ENCODE results near the gene DAPL1.

Gene DAPL1

DNA sequence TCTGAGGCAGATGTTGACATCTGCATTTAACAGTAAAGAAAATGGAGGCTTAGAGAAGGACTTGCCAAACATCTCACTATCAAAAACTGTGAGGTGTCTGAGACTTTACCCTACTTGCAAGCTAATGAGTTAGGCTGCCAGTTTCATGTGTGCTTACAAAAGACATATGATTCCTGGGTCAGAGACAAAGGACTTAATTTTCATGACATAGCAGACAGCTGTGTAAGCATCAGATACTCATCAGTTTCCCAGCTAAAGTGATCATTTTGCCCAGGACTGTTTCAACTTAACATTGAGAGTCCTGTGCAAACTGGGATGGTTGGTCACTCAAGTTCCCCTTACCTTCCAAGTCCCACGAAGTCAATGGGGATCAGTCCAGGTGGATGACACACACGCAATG lies 18.9 kb upstream of the DAPL1 start:
- no peak for DNase-seq (ENCODE audit: insufficient read length, low spot score)
- FAIRE-seq: no peak

DNA sequence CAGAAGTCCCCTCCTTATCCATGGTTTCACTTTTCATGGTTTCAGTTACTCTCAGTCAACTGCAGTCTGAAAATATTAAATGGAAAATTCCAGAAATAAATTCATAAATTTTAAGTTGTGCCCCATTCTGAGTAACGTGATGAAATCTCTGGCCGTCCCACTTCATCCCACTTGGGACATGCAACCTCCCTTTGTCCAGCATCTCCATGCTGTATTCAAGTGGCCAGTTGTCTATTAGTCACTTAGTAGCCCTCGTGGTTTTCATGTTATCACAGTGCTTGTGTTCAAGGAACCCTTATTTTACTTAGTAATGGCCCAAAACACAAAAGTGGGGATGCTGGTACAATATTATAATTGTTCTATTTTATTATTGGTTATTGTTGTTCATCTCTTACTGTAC lies 18.0 kb upstream of the DAPL1 start:
- FAIRE-seq: no peak
- no peak for DNase-seq (ENCODE audit: insufficient read length, low spot score)

DNA sequence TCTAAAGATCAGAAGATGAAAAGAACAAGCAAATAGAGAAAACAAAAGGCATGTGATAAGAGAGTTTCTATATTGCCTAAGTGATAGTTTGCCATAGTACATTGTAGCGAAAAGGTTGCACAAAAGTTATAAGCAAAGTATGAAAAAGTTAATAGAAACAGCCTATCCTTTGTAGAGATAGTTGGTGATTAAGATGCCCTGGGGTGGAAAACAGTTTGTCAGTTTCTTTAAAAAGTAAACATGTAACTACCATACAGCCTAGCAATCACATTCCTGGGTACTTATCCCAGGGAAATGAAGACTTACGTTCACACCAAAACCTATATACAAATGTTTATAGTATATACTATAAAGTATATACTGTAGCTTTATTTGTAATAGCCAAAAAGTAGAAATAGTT lies 16.9 kb upstream of the DAPL1 start:
- DNase-seq (ENCODE audit: insufficient read length, low spot score) (no peak), FAIRE-seq (no peak)

DNA sequence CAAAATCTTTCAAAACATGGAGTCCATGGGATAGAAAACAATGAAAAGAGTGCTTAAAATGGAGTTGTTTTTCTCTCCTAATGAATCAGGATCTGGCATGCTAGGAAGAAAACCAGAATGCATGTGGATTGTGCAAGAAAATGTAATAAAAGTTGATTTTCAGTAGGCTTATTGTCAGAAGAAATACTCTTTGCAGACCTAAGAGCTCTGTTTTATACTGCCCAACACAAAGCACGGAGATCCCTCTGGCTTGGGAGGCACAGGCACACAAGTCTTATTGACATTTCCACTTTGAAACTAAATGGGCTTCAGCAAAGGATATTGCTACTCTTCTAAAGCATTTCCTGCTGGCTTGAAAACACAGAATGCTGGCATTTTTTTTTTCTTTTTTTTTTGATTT lies 15.5 kb upstream of the DAPL1 start:
- DNase-seq (ENCODE audit: insufficient read length, low spot score) (no peak), FAIRE-seq (no peak)

DNA sequence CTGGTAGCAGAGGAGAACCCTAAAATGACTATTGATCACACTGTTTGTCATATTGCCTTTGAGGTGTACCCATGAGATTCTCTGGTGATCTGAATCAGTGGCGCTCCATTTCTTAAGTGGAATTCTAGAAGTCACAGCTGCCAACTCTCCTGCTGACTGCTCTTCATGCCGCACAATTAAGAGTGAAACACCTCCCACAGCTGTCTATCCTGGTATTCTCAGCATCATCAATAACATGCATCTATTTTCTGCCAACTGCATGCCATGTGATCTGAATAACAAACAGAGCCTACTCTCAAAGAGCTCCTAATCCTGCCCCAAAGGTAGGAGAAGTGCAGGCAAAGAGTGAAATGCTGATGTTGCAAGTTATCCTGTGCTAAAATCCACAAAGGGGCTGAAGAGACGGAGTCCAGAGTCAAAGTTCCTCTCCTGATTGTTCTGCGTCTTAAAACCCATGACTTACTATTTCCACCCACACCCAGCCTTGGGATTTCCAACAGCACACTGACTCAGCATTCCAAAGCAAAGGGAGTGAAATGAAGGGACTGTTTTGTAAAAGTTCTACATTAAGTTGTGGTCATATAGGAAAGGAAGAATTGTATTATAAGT lies 13.7 kb upstream of the DAPL1 start:
- DNase-seq (ENCODE audit: insufficient read length, low spot score) (no peak), FAIRE-seq (no peak)

DNA sequence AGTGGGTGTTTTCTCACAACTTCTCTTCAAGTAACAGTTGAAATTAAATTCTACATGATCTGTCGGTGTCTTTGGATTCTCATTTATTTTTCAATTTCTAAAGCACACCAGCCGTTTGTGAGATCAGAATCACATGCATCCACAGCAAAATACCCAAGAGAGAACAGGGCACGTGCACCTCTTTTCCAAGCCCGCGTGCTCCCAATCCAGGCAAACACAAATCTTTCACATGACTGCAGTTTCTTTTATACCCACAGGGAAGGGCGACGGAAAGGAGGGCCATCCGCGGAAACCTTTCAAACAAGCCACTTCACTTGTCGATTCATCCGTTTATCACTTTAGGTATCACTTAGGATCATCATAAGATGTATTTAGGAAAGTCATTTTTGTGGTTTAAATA lies 13.0 kb upstream of the DAPL1 start:
- FAIRE-seq: no peak
- no peak for DNase-seq (ENCODE audit: insufficient read length, low spot score)

DNA sequence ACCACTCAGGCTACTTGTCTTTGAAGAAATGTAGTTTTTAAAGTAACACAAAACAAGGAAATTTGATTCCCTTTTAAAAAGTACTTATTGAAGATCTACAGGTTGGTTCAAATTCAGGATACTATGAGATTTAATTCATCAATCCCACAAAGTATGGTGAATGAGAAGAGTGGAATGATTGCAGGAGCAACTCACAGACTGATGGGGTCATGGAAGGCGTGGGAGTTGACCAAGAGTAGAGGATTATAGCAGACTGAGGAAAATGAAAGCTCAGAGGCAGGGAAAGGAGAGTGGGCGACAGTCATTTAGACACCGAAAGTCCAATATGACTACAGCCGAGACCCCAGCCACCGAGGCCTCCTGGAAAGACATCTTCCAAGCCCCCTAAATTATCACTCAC lies 12.5 kb upstream of the DAPL1 start:
- FAIRE-seq: no peak

DNA sequence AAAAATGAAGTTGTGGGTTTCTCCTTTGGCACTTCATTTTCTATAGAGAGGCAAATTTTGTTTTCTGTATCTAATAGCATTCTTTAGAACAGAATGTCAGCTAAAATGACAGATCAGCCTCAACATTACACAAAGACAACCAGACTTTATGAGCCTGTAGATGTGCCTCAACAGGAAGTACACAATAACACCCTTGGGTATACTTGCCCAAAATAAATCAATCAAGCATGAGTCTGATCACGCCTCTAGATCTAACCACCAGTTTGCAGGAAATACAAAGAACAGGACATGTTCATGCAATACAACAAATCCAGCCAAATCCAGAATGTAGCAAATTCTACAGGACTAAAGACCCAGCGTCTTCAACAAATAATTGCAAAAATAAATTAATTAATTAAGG lies 11.2 kb upstream of the DAPL1 start:
- DNase-seq (ENCODE audit: insufficient read length, low spot score): no peak
- no peak for FAIRE-seq

More for the DNA sequence above, 12.5 kb upstream of the DAPL1 start:
- DNase-seq (ENCODE audit: insufficient read length, low spot score): no peak

DNA sequence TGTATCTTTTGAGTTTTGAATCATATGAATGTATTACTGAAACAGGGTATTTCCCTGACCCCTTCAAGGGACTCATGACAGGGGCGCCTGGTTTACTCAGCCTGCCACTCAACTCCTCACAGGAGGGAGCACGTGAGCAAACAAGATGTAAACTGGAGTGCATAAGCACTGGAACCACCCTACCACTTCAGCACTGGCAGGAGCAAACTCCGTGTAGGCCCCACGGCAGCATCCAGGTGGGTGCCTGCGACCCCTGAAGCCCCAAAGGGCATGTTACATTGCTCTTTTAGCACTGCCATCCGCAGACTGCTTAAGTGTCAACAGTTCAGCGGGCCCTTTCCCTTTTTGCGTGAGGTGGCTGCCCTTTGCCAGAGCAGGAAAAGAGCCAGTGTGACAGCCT lies 8.2 kb upstream of the DAPL1 start:
- FAIRE-seq: no peak

DNA sequence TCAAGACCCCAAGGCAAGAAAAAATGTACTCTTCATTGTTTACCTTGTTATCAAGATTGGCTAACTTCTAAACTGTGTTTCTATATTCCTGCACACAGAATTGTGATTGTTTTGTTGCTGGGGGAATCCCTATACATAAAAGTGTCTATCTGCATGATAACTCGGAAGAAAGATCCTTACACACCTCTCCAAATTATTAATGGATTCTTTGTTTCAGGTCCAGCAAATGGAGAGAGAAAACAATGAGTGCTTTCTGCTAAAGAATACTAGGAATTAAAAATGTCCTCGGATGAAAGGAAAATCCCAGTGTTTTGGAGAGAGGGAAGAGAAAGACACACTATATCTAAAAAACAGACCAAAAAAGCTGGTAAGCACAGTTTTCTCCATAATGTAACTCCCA lies 6.2 kb upstream of the DAPL1 start:
- FAIRE-seq (no peak), DNase-seq (ENCODE audit: insufficient read length, low spot score) (no peak)

More for the DNA sequence above, 8.2 kb upstream of the DAPL1 start:
- no peak for DNase-seq (ENCODE audit: insufficient read length, low spot score)

DNA sequence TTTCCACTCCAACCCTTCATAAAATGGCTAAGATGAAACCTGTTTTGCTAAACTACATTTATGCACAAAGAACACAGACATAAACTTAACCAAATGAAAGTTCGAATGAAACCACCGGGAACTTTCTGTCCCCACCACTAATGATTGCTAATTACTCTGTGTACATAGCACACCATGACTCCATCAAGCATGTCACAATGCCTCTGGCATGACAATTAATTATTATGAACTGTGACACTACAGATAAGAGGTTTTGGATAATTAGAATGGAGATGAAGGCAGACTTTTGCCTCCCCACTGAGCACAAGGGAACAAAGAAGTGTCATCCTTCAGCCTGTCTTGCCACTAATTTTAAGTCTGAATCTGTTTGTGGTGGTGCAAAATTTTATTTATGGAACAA lies 1.5 kb downstream of the DAPL1 start:
- FAIRE-seq: no peak
- no peak for DNase-seq (ENCODE audit: insufficient read length, low spot score)

DNA sequence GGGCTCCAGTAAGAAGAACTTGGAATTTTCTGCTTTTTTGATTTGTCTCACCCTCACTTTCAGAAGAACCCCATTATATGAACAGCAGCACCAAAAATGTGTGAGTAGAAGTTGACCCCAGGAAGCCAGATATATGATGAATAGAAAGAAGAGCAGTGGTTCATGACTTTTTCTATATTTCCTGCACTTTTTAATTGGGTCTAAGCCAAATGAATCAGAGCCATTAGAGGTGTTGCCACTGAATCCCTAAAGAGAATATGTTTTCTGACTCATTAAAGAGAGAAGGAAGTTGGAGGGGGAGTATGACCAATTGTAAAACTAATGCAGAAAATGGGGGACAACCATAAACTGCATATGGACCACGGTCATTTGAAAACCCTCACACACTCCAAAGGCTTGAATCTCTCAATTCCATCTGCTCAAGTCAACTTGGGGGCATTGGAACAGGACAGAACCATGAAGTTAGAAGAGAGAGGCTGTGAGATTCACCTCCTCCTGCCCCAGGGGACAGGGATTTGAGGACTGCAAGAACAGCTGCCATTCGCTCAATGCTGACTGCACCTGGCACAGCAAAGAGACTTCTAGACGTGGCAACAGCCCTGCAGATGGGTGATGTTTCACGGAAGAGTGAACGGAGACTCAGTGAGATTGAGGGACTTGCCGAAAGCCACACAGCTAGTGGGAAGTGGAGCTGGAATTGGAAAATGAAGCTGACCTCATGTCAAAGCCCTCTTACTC lies 3.0 kb downstream of the DAPL1 start:
- no peak for DNase-seq (ENCODE audit: insufficient read length, low spot score)
- FAIRE-seq: no peak

DNA sequence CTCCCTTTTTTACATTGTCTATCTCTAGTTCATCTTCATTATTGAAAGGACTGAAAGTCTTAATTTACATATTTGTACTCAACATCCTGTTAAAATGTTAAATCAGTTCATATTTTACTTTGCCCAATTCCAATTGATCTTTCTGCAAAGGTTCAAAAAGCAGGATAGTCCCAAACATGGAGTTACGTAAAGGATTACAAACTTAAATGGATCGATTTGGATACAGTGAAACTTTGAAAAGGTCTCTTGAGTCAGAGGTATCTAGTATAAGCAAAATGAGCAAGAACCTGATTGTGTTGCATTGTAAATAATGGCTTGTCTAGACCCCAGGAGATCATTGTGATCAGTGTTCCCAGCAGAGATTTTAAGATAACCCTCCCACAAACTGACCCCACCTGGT lies 4.1 kb downstream of the DAPL1 start:
- FAIRE-seq: no peak
- DNase-seq (ENCODE audit: insufficient read length, low spot score): no peak

DNA sequence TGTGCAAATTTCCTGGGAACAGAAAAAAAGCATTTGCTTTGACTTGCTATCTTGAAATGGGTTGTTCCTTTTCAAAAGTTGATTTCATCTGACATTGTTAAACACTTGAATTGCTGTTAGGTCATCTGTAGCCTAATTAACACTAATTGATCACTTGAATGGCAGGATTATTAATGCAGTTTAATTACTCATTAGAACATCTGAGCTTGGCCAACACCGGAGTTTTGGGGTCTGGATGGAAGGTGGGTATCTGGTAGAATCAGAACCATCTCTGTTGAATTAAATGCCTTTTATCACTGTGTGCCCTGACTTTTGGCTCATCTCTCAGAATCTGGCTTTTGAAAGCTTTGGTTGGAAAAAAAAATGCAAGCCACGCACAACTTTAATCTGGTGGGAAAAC lies 8.4 kb downstream of the DAPL1 start:
- no peak for DNase-seq (ENCODE audit: insufficient read length, low spot score)
- FAIRE-seq: no peak

DNA sequence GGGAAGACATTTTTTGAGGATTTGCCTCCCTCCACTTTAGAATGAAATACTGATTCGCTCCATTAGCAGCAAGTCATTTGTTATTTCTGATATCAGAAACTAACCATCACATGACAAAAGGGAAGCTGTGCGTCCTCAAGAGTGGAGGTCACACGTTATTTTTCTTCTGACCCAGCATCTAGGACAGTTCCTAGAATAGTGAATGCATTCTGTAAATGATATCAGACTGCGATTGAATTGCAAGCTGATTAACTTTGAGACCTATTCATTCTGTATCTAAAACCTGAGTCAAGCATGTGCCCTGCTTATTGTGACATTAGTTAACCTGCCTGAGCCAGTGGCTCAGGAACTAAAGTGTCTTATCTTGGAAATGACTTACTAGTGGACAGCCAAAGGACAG lies 10.1 kb downstream of the DAPL1 start:
- FAIRE-seq: no peak
- no peak for DNase-seq (ENCODE audit: insufficient read length, low spot score)

DNA sequence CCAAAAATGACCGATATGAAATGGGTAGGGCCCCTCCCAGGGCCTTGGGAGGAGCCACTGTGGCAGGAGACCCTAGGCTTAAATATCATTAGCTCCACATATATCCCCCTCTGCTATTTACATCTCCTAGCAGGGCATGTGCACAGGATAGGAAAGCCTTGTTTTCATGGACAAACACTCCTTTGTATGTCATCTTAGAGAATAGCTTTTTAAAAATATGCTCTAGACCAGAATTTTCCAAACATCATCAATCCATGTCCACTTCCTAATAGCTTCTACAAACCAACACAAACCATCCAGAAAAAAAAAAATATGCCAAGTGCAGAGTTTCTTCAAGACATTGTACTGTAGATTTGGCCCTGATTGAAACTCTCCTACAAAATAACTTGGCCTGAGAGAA lies 10.8 kb downstream of the DAPL1 start:
- FAIRE-seq: no peak
- DNase-seq (ENCODE audit: insufficient read length, low spot score): no peak

DNA sequence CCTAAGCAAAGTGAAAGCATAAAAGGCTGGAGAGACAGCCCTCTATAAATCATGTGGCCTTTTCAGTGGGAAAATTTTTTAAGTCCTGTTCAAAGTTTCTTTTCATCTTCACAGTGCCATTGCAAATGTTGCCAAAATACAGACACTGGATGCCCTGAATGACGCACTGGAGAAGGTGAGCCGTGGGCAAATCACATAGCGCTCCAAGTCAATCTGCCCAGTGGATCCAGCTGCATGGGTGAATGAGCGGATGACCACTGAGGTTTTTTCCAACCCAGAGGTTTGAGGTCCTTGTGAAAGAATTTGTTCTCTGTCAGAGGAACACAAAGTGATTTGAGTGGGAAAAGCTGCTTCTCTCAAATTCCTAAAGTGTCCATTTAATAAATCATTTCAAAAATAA lies 11.8 kb downstream of the DAPL1 start:
- FAIRE-seq (no peak), DNase-seq (ENCODE audit: insufficient read length, low spot score) (no peak)

DNA sequence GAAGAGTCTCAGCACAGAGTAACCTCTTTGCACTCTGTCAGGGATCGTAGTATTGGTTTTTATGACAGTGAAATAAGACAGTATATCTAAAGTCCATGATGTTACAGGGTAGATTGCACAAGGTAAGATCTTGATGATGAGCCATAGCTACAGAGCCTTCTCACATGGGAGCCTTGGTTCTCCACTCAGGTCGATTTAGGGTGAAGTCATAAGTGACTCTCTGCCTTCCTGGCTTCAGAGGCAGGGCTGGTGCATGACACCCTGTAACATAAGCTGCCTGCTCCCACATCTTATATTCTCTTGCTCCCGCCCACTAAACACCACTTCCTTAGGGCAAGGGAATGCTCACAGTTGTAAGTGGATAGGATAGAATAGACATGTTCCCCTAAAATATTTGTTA lies 13.3 kb downstream of the DAPL1 start:
- DNase-seq (ENCODE audit: insufficient read length, low spot score) (no peak), FAIRE-seq (no peak)

DNA sequence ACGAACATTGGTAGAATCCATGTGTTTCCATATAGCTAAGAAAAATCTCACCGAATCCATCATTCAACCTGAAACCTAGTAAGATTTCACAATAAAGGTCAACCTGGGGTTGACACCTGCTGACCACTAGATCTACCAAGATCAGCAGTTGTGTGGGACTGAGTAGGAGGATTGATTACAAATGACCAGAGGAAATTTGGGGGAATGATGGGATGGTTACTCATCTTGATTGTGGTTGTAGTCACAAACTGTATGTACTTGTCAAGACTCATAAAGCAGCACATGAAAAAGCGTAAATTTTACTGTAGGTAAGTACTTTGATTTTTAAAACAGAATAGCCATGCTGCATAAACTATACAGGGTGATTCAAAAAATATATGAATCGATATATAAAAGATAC lies 14.7 kb downstream of the DAPL1 start:
- FAIRE-seq: no peak
- DNase-seq (ENCODE audit: insufficient read length, low spot score): no peak

DNA sequence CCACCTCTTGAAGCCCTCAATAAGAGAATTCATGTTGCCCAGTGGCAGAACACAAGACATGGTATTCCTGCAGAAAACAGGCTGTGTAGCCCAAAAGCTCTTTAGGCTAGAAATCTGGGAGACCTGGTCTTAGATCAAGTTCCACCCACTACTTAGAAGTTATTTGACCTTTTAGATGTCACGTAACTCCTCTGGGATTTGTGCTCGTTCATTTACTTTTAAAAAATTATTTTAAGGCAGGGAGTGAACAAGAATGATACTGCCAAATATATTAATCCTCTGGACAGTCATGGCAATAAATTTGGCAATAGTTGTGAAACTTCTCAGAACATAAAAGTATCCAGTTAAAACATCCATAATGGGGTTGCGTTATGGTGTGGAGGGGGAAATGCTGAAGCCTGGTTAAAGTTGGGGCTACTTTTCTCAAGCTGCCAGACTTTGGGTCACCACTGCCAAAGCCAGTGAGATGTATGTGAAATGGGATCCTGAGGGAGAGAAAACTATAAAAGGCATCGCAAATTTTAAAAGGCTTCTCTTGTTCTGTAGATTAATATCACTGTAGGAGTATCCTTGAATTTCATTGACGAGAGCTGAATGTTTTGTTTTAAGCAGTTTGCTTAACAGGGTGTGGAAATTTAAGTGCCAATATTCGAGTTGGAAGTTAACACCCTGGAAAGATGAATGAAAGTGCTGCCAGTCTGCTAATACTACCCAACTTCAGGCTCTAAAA lies 15.8 kb downstream of the DAPL1 start:
- DNase-seq (ENCODE audit: insufficient read length, low spot score) (no peak), FAIRE-seq (no peak)

DNA sequence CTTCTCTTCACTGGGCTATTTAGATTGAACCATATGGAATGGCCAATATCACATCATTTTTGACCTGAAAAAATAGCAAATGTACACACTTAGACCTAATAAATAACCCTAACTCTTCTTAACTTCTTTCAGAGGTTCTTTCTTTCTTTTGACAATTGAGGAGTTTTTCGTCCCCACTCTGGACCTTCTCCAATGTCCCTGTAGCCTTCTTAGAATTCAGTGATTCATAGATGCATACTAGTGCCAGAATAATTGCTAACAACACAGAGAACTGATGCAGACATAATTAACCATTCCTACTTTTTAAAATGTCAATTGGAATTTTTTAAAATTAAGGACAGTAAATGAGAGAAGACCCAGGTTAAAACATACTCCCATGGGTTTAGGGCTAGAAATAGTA lies 20.0 kb downstream of the DAPL1 start:
- DNase-seq (ENCODE audit: insufficient read length, low spot score) (no peak), FAIRE-seq (no peak)

DNA sequence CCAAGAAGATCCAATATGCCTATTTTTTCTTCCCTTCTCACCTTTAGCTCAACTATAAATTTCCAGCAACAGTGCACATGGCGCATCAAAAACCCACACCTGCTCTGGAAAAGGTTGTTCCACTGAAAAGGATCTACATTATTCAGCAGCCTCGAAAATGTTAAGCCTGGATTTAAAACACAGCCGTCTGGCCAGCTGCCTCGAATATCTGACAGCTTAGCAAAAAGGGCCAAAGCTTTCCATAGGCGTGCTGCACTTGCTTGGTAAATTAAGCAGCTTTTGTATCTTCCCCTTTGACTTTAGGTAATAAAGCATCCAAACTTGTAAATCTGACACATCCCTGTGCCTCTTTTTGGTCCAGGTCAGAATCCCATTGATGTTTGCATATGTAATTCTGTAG lies 20.5 kb downstream of the DAPL1 start:
- FAIRE-seq: no peak

More for the DNA sequence above, 20.5 kb downstream of the DAPL1 start:
- no peak for DNase-seq (ENCODE audit: insufficient read length, low spot score)

Data from HTR-8/SVneo (cell line).